ENCODE measurements around the gene TNFRSF8.

Gene TNFRSF8

DNA sequence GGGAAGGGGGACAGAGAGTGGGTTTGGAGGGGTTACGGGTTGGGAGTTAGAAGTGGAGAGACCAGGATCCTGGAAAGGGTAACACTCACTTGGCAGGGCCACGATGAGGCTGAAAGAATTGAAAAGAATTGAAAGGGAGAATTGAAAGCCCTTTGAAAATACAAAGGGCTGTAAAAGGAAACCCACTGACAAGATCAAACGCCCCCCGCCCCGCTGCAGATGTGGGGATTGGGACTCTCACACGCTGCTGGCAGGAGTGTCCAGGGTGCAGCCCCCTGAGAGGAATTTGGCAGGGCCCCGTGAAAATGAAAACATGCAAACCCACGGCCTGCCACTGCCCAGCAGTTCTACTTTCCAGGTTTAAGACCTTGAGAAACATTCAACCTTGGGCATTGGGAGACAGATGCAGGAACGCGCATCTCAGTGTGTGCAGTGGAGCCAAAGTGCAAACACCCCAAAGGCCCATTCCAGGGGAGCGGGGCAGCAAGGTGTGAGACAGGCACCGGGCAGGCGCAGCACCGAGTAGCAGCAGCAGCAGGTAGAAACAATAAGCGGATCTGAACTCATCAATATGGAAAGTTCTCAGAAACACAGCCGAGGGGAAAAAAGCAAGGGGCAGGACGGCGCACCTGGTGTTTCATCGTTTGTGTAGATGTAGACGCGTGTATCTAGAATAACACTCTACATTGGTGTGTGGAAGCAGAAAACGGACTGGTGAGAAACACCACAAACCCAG, 95.4 kb downstream of the TNFRSF8 start:
- no peak for DNase-seq (ENCODE audit: low read depth)

DNA sequence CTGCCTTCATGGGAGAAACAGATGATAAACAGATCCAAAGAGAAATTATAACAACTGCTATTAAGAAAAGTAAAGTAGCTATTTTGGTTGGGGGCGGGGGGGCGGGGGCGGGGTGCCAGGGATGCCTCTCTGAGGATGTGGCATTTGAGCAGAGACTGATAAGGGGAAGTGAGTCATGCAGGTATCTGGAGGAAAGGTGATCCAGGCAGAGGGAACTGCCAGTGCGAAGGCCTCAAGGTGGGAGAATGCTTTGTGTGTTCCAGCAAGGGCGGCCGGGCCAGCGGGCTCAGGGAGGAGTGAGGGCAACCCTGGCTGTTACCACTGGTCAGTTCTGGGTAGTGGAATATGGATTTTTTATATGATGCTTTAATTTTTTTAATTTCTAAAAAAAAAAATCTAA, 96.7 kb downstream of the TNFRSF8 start:
- no peak for DNase-seq (ENCODE audit: low read depth)

DNA sequence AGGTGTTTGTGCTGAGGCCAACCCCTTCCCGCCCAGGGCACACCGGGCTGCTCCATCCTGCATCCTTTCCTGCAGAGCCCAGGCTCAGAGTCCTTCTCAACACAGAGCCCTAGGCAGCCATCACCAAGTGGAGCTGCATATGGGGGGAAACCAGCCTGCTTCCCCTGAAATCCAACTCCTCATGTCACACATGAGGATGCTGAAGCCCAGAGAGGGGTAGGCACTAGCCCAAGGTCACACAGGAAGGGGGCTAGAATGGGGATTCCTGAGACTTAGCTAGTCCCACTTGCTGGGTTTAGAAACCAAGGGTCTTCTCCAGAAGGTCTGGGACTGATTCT, 98.2 kb downstream of the TNFRSF8 start:
- no peak for DNase-seq (ENCODE audit: low read depth)

DNA sequence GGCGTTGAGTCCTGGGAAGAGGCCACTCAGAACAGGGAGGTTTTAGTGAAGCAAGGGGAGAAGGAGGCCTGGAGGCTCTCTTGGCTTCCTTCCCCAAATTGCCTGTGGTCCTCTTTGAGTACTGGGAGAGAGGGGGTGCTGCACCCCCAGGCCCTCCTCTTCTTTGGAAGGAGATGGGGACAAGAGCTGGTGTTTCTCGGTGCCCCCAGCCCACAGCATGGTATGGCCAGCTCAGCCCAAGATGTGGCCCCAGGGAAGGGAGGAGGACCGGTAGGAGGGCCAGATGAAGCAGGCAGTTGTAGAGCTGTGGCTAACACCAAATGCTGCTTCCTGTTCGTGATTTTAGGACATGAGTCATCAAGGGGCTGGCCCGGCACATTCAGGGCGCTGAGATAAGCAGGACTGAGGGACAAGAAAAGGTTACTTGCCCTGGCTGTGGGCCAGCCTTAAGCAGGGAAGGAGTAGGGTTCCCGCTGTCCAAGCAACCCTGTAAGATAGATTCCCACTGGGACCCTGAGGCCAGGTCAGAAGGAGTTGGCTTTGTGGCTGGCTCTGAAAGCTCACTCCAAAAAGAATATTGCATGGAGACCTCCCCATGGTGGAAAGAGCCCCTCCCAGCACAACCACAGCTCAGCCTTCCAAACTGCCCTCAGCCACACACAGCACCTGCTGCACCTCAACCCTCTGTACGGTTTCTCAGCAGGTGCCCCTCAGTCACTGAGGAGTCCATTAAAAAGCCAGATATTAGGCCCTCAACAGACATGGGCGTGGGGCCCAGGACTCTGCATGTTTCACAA, 98.8 kb downstream of the TNFRSF8 start:
- DNase-seq (ENCODE audit: low read depth) = peak; percentile 70

- DNase-seq (ENCODE audit: low read depth) = no peak
Observed at GRCh38 chr1:12162459-12163137, 99.5 kb downstream of the TNFRSF8 start.

GRCh38 chr1:12163210-12163609, 100.1 kb downstream of the TNFRSF8 start:
- DNase-seq (ENCODE audit: low read depth) = no peak

- DNase-seq (ENCODE audit: low read depth) = no peak
Observed at GRCh38 chr1:12164210-12164609, 101.1 kb downstream of the TNFRSF8 start.

DNA sequence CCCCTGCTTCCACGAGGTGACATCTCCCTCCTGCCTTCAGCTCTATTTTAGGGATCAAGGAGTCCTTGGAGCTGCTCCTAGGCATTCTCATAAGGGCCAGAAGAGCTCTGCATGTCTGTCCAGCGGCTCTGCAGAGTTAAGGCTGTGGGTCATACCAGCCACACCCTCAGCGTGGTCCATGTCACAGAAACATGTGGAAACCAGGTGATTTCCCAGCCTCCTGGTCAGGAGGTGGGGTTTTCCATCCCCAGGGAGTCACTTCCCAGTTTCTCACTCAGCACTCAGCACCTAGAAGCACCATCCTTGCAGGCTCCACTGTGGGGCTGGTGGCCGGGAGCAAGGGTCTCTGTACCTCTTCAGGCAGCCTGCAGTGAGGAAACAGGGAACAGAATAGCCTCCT, 102.2 kb downstream of the TNFRSF8 start:
- no peak for DNase-seq (ENCODE audit: low read depth)

- no peak for DNase-seq (ENCODE audit: low read depth)
Observed at GRCh38 chr1:12166834-12167492, 103.9 kb downstream of the TNFRSF8 start, which contains the start of gene TNFRSF1B. TNFRSF1B (plus strand) TSS chr1:12166991; CDS start chr1:12167092, 101 bp downstream.

GRCh38 chr1:12167493-12168429, 104.7 kb downstream of the TNFRSF8 start:
- DNase-seq (ENCODE audit: low read depth) = no peak

DNA sequence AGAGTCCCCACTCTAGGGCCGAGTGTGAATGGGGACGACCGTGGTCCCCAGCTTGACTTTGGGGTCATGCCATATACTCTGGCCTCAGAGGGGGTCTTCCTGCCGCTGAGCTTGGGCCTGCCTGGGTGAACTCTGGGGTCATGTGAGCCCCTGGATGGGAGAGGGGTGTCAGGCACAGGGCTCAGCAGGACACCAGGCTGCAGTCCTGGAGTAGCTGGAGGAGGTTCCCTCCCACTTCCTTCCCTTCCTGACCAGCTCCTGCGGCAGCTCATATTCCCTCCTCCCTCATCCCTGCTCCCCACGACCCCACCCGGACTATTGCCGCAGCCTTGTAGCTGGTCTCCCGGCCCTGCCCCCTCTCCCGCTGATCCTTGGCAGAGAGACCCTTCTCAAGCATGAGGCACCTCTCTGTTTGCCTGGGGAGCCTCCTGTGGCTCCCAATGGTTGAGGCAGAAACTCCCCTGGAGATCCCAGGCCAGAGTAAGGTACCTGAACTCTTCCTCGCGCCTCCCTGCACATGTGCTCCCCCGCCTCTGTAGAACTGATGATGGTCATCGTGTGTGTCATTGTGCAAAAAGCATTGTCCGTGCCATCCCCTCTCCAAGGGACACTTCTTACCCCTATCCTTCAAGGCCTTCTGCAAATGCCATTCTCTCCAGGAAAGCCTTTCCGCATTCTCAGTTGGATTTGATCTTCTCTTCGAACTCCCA, 105.5 kb downstream of the TNFRSF8 start:
- no peak for DNase-seq (ENCODE audit: low read depth)

- DNase-seq (ENCODE audit: low read depth) = no peak
Observed at GRCh38 chr1:12169442-12170135, 106.5 kb downstream of the TNFRSF8 start.

- DNase-seq (ENCODE audit: low read depth) = no peak
Observed at GRCh38 chr1:12170263-12170671, 107.2 kb downstream of the TNFRSF8 start.

DNA sequence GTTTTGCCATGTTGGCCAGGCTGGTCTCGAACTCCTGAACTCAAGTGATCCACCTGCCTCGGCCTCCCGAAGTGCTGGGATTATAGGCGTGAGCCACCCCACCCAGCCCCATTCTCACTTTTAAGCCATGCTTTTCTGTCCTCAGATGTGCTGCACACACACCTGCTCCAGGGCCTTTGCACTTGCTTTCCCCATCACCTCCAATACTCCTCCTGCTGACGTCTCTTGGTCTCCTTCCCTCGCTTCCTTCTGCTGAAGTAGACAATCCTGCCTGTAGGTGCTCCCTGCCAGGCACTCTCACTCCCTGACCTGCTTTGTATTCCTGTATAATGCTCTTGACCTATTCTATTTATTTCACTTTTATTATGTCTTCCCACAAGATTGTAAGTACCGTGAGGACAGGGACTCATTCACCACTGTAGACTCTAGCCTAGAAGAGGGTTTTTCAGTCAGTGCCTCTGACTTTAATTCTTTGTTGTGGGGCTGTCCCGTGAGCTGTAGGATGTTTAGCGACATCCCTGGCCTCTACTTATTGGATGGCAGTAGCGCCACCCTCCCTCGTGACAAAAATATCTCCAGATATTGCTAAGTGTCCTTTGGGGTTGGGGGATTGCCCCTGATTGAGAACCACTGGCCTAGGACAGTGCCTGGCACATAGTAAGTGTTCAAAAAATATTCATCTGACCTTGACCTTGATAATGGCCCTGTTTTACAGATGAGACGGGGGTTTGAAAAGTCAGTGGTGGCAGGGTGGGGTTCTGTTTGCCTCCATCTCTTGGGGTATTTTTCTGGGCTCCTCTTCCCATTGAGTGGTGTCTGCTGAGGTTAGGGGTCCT, 108.3 kb downstream of the TNFRSF8 start:
- no peak for DNase-seq (ENCODE audit: low read depth)

- DNase-seq (ENCODE audit: low read depth) = no peak
Observed at GRCh38 chr1:12172042-12172851, 109.1 kb downstream of the TNFRSF8 start.

GRCh38 chr1:12173041-12173509, 110.0 kb downstream of the TNFRSF8 start:
- no peak for DNase-seq (ENCODE audit: low read depth)

DNA sequence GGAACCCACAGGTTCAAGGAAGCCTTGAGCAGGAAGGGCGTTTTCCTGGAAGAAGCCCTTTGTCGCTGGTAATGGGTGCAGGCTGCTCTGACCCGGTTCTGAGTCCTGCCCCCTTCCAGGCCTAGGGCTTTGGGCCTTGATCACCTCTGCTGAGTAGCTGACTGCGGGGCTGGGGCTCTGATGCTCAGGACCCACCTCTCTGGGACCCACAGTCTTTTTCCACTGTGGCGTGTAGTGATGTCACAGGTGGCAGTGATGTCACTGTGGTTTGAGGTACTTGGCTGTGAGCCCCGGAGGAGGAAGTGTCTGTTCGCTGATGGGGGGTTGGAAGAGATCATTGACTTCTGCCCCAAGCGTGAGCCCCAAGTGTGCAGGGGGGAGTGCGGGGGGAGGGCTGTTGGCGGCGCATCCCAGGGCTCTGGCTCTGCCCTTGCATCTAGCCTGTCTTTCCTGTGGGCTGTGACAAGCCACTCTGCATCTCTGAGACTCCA, 110.6 kb downstream of the TNFRSF8 start:
- no peak for DNase-seq (ENCODE audit: low read depth)
